ENCODE results near the gene LAMTOR2. TPM values are rescaled to one million over a fixed set of nuclear protein-coding genes. Genes with fewer than 3 reads are reported as not detected.

The LAMTOR2 gene
- total and polyA plus RNA-seq, 10 of the 15 experiments (the other 5 are each of a cell fraction or from before 2014, with no cell fraction given): 71.9 to 264 (median 97.0) TPM

GRCh38 chr1:156069490-156070455, 15.2 kb downstream of the LAMTOR2 start (continued):
- TF ChIP-seq PRDM15 (CRISPR knock-in tag; IDR thresholded peaks at IDR 0.05) (no peak), SUPT20H (IDR thresholded peaks at IDR 0.05; ENCODE audit: borderline replicate concordance, control insufficient read depth, low read depth, low read length) (no peak), CBX3 (IDR thresholded peaks at IDR 0.05; ENCODE audit: borderline replicate concordance, low read depth) (no peak)

- WGBS (ENCODE audit: insufficient coverage, insufficient replicate concordance, low lambda C conversion rate, missing lambda C conversion rate): 16% methylated on average over 4 of the region's 4 CpGs
- Histone ChIP-seq H3K27ac (ENCODE audit: control insufficient read depth, insufficient read depth) (no peak overlapping the region), H2AFZ (ENCODE audit: control insufficient read depth, low read depth, low read length) (no peak overlapping the region), H3K79me2 (ENCODE audit: control insufficient read depth, insufficient read depth, low read length) (no peaks in the 10 kb centered on the region), H4K20me1 (ENCODE audit: control insufficient read depth, insufficient read depth) (no peaks in the 10 kb centered on the region), H3K4me3 (no peak overlapping the region), H3K9ac (ENCODE audit: control insufficient read depth, insufficient read depth, low read length) (no peak overlapping the region), H3K4me1 (ENCODE audit: control insufficient read depth, insufficient read depth, low read length) (no peaks in the 10 kb centered on the region; the same call in 1 of the 2 replicates), H3K4me2 (ENCODE audit: control insufficient read depth, insufficient read depth) (no peak overlapping the region), H3K9me3 (replicated peaks; ENCODE audit: control insufficient read depth, insufficient read depth, low read length) (no peaks in the 10 kb centered on the region), H3K27me3 (replicated peaks in 1 of 2; ENCODE audit: control insufficient read depth in 2 of 2, insufficient read depth in 2 of 2, low read length in 1 of 2) (no peaks in the 10 kb centered on the region), H3K36me3 (ENCODE audit: control insufficient read depth in 2 of 2, insufficient read depth in 2 of 2, low read length in 1 of 2) (no peaks in the 10 kb centered on the region)
- ChIA-PET SMC1A (ENCODE audit: uncharacterized antibody, unreplicated experiment) (no interaction called here), CTCF (no interaction called here), RAD21 (ENCODE audit: unreplicated experiment) (no interaction called here), POLR2A (no interaction called here)
- in situ Hi-C loops (cut with MboI) (no loop called here), intact Hi-C loops (cut with micrococcal nuclease; ENCODE audit: unreplicated experiment) (no loop called here)
- BruUV-seq (replicated peaks): no TSS peak
- FAIRE-seq (no peak), DNase-seq (ENCODE audit: low read depth, low spot score) (no peak), ATAC-seq (no peak)
- no peak for TF ChIP-seq CUX1 (IDR thresholded peaks at IDR 0.05; ENCODE audit: insufficient replicate concordance, low read depth, low read length)
- TF ChIP-seq POLR2AphosphoS2 (IDR thresholded peaks at IDR 0.05; ENCODE audit: low read depth, low read length): no peak
Observed at GRCh38 chr1:156070548-156070947, 16.0 kb downstream of the LAMTOR2 start.

All from GM12878 (cell line).